K562 (cell line): ENCODE results near the gene AIFM1. TPM values are rescaled to one million over a fixed set of nuclear protein-coding genes. Genes with fewer than 3 reads are reported as not detected.

Experiments
- ATF6 ChIP-seq: sonication (generic); formaldehyde crosslinking; IDR thresholded peaks from 2 replicates; pipeline ENCODE4 v1.4.0; 2020; ENCODE audit warnings: mild to moderate bottlenecking, missing genetic modification reagents
- CREB1 ChIP-seq, 2 experiments: sonication (generic) in 1 of 2; formaldehyde crosslinking in 1 of 2; IDR thresholded peaks; 2 replicates each; pipeline versions ENCODE4 v1.6.1 to v1.8.0; 2012 to 2022; ENCODE audit warnings: inconsistent platforms in 1 of 2, mild to moderate bottlenecking in 1 of 2, missing genetic modification reagents in 1 of 2, moderate library complexity in 1 of 2
- CTCF ChIP-seq, 3 experiments: IDR thresholded peaks in 2 of 3; conservative IDR thresholded peaks in 1 of 3; 2 replicates each; pipeline ENCODE4 v1.5.1; 2011 to 2012; ENCODE audit warnings: low read length in 3 of 3, mild to moderate bottlenecking in 3 of 3, control low read depth in 2 of 3, improper control_type of control experiment in 1 of 3, inconsistent platforms in 1 of 3, low read depth in 1 of 3, mixed read lengths in 1 of 3, moderate library complexity in 1 of 3; ENCODE audit not compliant: insufficient read depth in 2 of 3
- MNT ChIP-seq, 2 experiments: fragments of 450-650 bp; conservative IDR thresholded peaks; 2 replicates each; pipeline ENCODE4 v1.6.1; 2017; ENCODE audit warnings: mild to moderate bottlenecking in 2 of 2, moderate library complexity in 2 of 2
- PCBP1 ChIP-seq: fragments of 200-400 bp; formaldehyde crosslinking; IDR thresholded peaks from 2 replicates; pipeline ENCODE4 v1.6.1; 2018; ENCODE audit warnings: mild to moderate bottlenecking, low read depth, low read length; ENCODE audit not compliant: poor library complexity, severe bottlenecking
- RHOXF2B ChIP-seq: fragments of 250-450 bp; sonication (Bioruptor Pico); conservative IDR thresholded peaks from 2 replicates; pipeline ENCODE4 v1.5.1; 2021
- SIN3A ChIP-seq, 2 experiments: fragments of 150-350 bp in 1 of 2; IDR thresholded peaks; 2 replicates each; pipeline ENCODE4 v1.6.1; 2011 to 2016; ENCODE audit warnings: borderline replicate concordance in 2 of 2, low read depth in 2 of 2, low read length in 2 of 2, mild to moderate bottlenecking in 2 of 2, moderate library complexity in 2 of 2; ENCODE audit not compliant: control insufficient read depth in 1 of 2
- SP1 ChIP-seq: sonication (generic); formaldehyde crosslinking; IDR thresholded peaks from 2 replicates; pipeline ENCODE4 v1.8.1; 2022; ENCODE audit warnings: mild to moderate bottlenecking, missing genetic modification reagents
- USF2 ChIP-seq: sonication (generic); formaldehyde crosslinking; IDR thresholded peaks from 2 replicates; pipeline ENCODE4 v1.5.0; 2020; ENCODE audit warnings: missing genetic modification reagents
- ZNF639 ChIP-seq, 2 experiments: fragments of 200-800 bp in 1 of 2; sonication (Bioruptor generic) in 1 of 2; sonication (generic) in 1 of 2; formaldehyde crosslinking in 1 of 2; IDR thresholded peaks in 1 of 2; conservative IDR thresholded peaks in 1 of 2; 2 replicates each; pipeline versions ENCODE4 v1.5.0 to v1.6.1; 2016 to 2020; ENCODE audit warnings: missing compliant biosample characterization in 1 of 2, missing genetic modification characterization in 1 of 2, missing genetic modification reagents in 1 of 2
- polyA plus RNA-seq, 8 experiments: library from polyadenylated mRNA; depleted of rRNA in 4 of 8; stranded (reverse) in 5 of 8; unstranded in 3 of 8; fragments of >200 nt; fragmentation: Nextera tagmentation in 2 of 8; fragmentation: Illumina TruSeq in 1 of 8; extraction: Ambion mirVana in 2 of 8; extraction: Trizol in 1 of 8; gene quantifications; 2 replicates each; pipeline versions ENCODE4 v1.2.1 to v1.2.3, GENCODE V29; 2011 to 2014; ENCODE audit warnings: inconsistent platforms in 1 of 8, missing spikeins in 1 of 8
- total RNA-seq, 7 experiments: library from RNA; depleted of rRNA in 6 of 7; stranded (reverse); fragments of >200 nt in 6 of 7; fragmentation: Illumina TruSeq in 2 of 7; extraction: Trizol in 2 of 7; gene quantifications; 2 replicates each; pipeline versions ENCODE4 v1.2.1 to v1.2.3, GENCODE V29; 2011 to 2021; ENCODE audit warnings: low replicate concordance in 1 of 7

Gene AIFM1
- total and polyA plus RNA-seq, 9 of the 15 experiments (the other 6 are each of a cell fraction or from before 2014, with no cell fraction given): 51.0 to 117 (median 91.2) TPM

- TF ChIP-seq ZNF639 (CRISPR knock-in tag; conservative IDR thresholded peaks at IDR 0.05 in 1 of 2, IDR thresholded peaks at IDR 0.05 in 1 of 2) (no peak), SP1 (CRISPR knock-in tag) (peak; percentile 54; the same call in 1 of the 2 replicates), MNT (conservative IDR thresholded peaks at IDR 0.05) (0 out of 4 replicates have a peak, but pooled peaks of 1 of the 2 experiments have one; percentile 6), SIN3A (IDR thresholded peaks at IDR 0.05; ENCODE audit: borderline replicate concordance in 2 of 2, control insufficient read depth in 1 of 2, low read depth in 2 of 2, low read length in 2 of 2) (0 out of 4 replicates have a peak, but pooled peaks of 1 of the 2 experiments have one; percentile 6), RHOXF2B (CRISPR knock-in tag) (no peak), PCBP1 (peak; percentile 41), CREB1 (IDR thresholded peaks at IDR 0.05) (no peak), CREB1 (CRISPR knock-in tag; IDR thresholded peaks at IDR 0.05) (0 out of 2 replicates have a peak, but pooled peaks have one; percentile 9), CTCF (IDR thresholded peaks at IDR 0.05 in 2 of 3, conservative IDR thresholded peaks at IDR 0.05 in 1 of 3; ENCODE audit: insufficient read depth in 2 of 3, low read depth in 1 of 3, low read length in 3 of 3) (peak in 1 of 3 experiments; percentile 46; a peak in 2 of 6 replicates), ATF6 (peak; percentile 48; the same call in 1 of the 2 replicates), USF2 (CRISPR knock-in tag) (no peak)
Measured at GRCh38 chrX:130109429-130110378, 55.9 kb downstream of the AIFM1 start (continued).
